Keratinocyte (primary cell): ENCODE results near the gene RETREG2.

Experiments
- CTCF ChIP-seq, 3 experiments: IDR thresholded peaks in 1 of 3; conservative IDR thresholded peaks in 1 of 3; optimal IDR thresholded peaks in 1 of 3; 2 replicates in 2 of 3; 3 replicates in 1 of 3; pipeline versions ENCODE3 to v1.5.1; 2011; ENCODE audit warnings: low read length in 3 of 3, mild to moderate bottlenecking in 3 of 3, moderate library complexity in 2 of 3, control low read depth in 1 of 3, inconsistent platforms in 1 of 3; ENCODE audit not compliant: insufficient read depth in 2 of 3; ENCODE audit errors: extremely low read depth in 1 of 3
- EZH2 ChIP-seq: IDR thresholded peaks from one replicate; pipeline ENCODE4 v1.6.1; 2012; ENCODE audit warnings: inconsistent platforms, mild to moderate bottlenecking, low read length, moderate library complexity

GRCh38 chr2:219157396-219157795 lies 20.7 kb upstream of the RETREG2 start:
- no peak for TF ChIP-seq CTCF (optimal IDR thresholded peaks at IDR 0.05 in 1 of 3, IDR thresholded peaks at IDR 0.05 in 1 of 3, conservative IDR thresholded peaks at IDR 0.05 in 1 of 3; ENCODE audit: extremely low read depth in 1 of 3, insufficient read depth in 2 of 3, low read length in 3 of 3)
- no peak for TF ChIP-seq EZH2
